Vagina (tissue), 2 donors: Measurements from ENCODE around the gene FSTL4. TPM values are rescaled to one million over a fixed set of nuclear protein-coding genes. Genes with fewer than 3 reads are reported as not detected.

Experiments
- DNase-seq, 2 donors: peaks; one replicate each; pipeline ENCODE4 v3.0.0-alpha.2; 2017; ENCODE audit errors: extremely low spot score in 2 of 2
- H3K27ac ChIP-seq: fragments of 200-600 bp; sonication (generic); one replicate; pipeline ENCODE4 v1.5.1; 2019
- H3K27me3 ChIP-seq: fragments of 200-600 bp; sonication (generic); one replicate; pipeline ENCODE4 v1.5.1; 2019
- H3K36me3 ChIP-seq, 2 donors: fragments of 200-600 bp; sonication (generic); one replicate each; pipeline ENCODE4 v1.5.1; 2017 to 2019
- H3K4me1 ChIP-seq: fragments of 200-600 bp; sonication (generic); one replicate; pipeline ENCODE4 v1.5.1; 2019
- H3K4me3 ChIP-seq, 2 donors: fragments of 200-600 bp; sonication (generic); 1 replicate in 1 of 2; 2 replicates in 1 of 2; pipeline ENCODE4 v1.5.1; 2016 to 2019
- H3K9me3 ChIP-seq: fragments of 200-600 bp; sonication (generic); one replicate; pipeline ENCODE4 v1.5.1; 2019
- CTCF ChIP-seq, 3 experiments: fragments of 450-650 bp in 2 of 3; fragments of 200-600 bp in 1 of 3; sonication (generic) in 1 of 3; IDR thresholded peaks; one replicate each; pipeline ENCODE4 v1.5.1; 2017 to 2019; ENCODE audit warnings: antibody characterized with exemption in 3 of 3, mild to moderate bottlenecking in 2 of 3, moderate library complexity in 2 of 3
- POLR2A ChIP-seq, 2 donors: fragments of 450-650 bp; IDR thresholded peaks; one replicate each; pipeline ENCODE4 v1.6.1; 2017; ENCODE audit warnings: antibody characterized with exemption in 2 of 2, mild to moderate bottlenecking in 2 of 2, moderate library complexity in 2 of 2
- POLR2AphosphoS5 ChIP-seq, 2 donors: sonication (generic); formaldehyde crosslinking; IDR thresholded peaks; one replicate each; pipeline ENCODE4 v1.9.0; 2017; ENCODE audit warnings: antibody characterized with exemption in 2 of 2, mild to moderate bottlenecking in 2 of 2, low read depth in 1 of 2; ENCODE audit not compliant: insufficient read depth in 1 of 2
- intact Hi-C: fragments of 100-400 bp; cut with DNase I; formaldehyde crosslinking; loops from one replicate; pipeline ENCODE4 v1.15.1; 2023
- total RNA-seq: library from RNA; depleted of rRNA; stranded (reverse); fragments of >200 nt; gene quantifications from one replicate; pipeline ENCODE4 v1.2.3, GENCODE V29; 2016

Gene FSTL4
- total RNA-seq, 1 donor from 2014 or later: 3.7 TPM

GRCh38 chr5:133331941-133332340 lies 280.4 kb downstream of the FSTL4 start:
- no peaks in the 10 kb centered on the region for H3K4me1 ChIP-seq
- no peaks in the 10 kb centered on the region for H3K27me3 ChIP-seq
- DNase-seq: no peak
- TF ChIP-seq CTCF (IDR thresholded peaks at IDR 0.05): no peak
- no peak for TF ChIP-seq POLR2A (IDR thresholded peaks at IDR 0.05)
- TF ChIP-seq POLR2AphosphoS5 (IDR thresholded peaks at IDR 0.05; ENCODE audit: insufficient read depth in 1 of 2, low read depth in 1 of 2): no peak
- intact Hi-C loops: no loop called here
- no peaks in the 10 kb centered on the region for H3K9me3 ChIP-seq
- H3K4me3 ChIP-seq: no peak overlapping the region
- no peak overlapping the region for H3K27ac ChIP-seq
- H3K36me3 ChIP-seq: no peaks in the 10 kb centered on the region

DNA sequence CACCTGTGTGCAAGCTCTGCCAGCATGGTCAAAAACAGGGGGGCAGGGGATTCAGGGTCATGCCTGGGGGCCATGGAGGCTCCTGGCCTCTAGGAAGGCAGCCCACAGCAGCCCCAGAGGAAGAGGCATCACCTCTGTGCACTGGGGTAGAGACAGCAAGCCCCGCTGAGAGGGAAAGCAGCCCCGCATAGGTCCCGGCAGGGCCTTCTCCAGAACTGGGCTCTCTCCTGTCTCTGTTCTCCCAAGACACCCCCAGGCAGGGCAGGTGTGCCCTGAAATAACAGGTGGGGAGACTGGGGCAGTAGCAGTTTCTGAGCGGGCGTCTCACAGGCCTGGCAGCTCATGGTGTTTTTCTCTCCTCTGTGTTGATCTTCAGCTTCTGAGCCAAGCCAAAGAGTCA lies 281.4 kb downstream of the FSTL4 start:
- no peak for TF ChIP-seq CTCF (IDR thresholded peaks at IDR 0.05)
- TF ChIP-seq POLR2A (IDR thresholded peaks at IDR 0.05): no peak
- no peak for TF ChIP-seq POLR2AphosphoS5 (IDR thresholded peaks at IDR 0.05; ENCODE audit: insufficient read depth in 1 of 2, low read depth in 1 of 2)
- H3K9me3 ChIP-seq: no peaks in the 10 kb centered on the region

DNA sequence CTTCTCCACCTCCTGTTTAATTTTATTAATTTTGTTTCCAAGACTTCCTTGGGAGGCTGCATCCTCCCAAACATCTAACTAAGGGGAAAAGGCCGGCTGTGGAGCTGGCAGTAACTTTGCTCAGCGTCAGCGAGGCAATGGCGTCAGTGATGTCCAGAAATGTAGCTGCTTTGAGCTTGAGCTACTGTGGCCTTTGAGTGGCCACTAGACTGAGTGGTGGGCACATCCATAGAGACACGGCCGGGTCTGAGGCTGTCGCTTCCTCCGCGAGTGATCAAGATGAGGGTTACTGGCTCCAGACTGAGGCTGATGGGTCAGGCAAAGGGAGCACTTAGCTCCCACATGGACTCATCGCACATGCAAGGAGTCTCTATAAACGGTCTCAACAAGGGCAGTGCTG lies 283.5 kb downstream of the FSTL4 start:
- TF ChIP-seq POLR2A (IDR thresholded peaks at IDR 0.05) (no peak), CTCF (IDR thresholded peaks at IDR 0.05) (no peak), POLR2AphosphoS5 (IDR thresholded peaks at IDR 0.05; ENCODE audit: insufficient read depth in 1 of 2, low read depth in 1 of 2) (no peak)
- no peak overlapping the region for H3K27ac ChIP-seq
- no peak for DNase-seq
- H3K4me1 ChIP-seq: no peaks in the 10 kb centered on the region
- intact Hi-C loops: no loop called here
- H3K27me3 ChIP-seq: no peaks in the 10 kb centered on the region
- H3K4me3 ChIP-seq: no peak overlapping the region
- H3K9me3 ChIP-seq: no peaks in the 10 kb centered on the region
- no peaks in the 10 kb centered on the region for H3K36me3 ChIP-seq

More for the DNA sequence above, 281.4 kb downstream of the FSTL4 start:
- no peaks in the 10 kb centered on the region for H3K4me1 ChIP-seq
- no peak for DNase-seq
- no peak overlapping the region for H3K4me3 ChIP-seq
- no peaks in the 10 kb centered on the region for H3K27me3 ChIP-seq
- no peak overlapping the region for H3K27ac ChIP-seq
- intact Hi-C loops: no loop called here
- H3K36me3 ChIP-seq: no peaks in the 10 kb centered on the region

- DNase-seq: no peak
- Histone ChIP-seq H3K27me3 (no peaks in the 10 kb centered on the region), H3K9me3 (no peaks in the 10 kb centered on the region), H3K36me3 (no peaks in the 10 kb centered on the region), H3K4me1 (no peaks in the 10 kb centered on the region), H3K4me3 (no peak overlapping the region), H3K27ac (no peak overlapping the region)
- TF ChIP-seq CTCF (IDR thresholded peaks at IDR 0.05): no peak
- TF ChIP-seq POLR2AphosphoS5 (IDR thresholded peaks at IDR 0.05; ENCODE audit: insufficient read depth in 1 of 2, low read depth in 1 of 2): no peak
- TF ChIP-seq POLR2A (IDR thresholded peaks at IDR 0.05): no peak
- intact Hi-C loops: no loop called here
These were observed 284.4 kb downstream of the FSTL4 start for GRCh38 chr5:133327946-133328401.

- DNase-seq: no peak
- Histone ChIP-seq H3K27ac (no peak overlapping the region), H3K9me3 (no peaks in the 10 kb centered on the region), H3K36me3 (no peaks in the 10 kb centered on the region), H3K4me1 (no peaks in the 10 kb centered on the region), H3K27me3 (no peaks in the 10 kb centered on the region), H3K4me3 (no peak overlapping the region)
- intact Hi-C loops: no loop called here
- TF ChIP-seq POLR2AphosphoS5 (IDR thresholded peaks at IDR 0.05; ENCODE audit: insufficient read depth in 1 of 2, low read depth in 1 of 2) (no peak), CTCF (IDR thresholded peaks at IDR 0.05) (no peak), POLR2A (IDR thresholded peaks at IDR 0.05) (no peak)
These were observed 286.0 kb downstream of the FSTL4 start for GRCh38 chr5:133326361-133326760.
